HTR-8/SVneo (cell line): Measurements from ENCODE around the gene LIN7B.
A peak's percentile ranks its signal among the peaks of the same experiment; 100 is the strongest.
"Not testable (repeated sequence)": the region's sequence is repeated elsewhere in the genome, so short reads cannot be mapped to it uniquely, and the experiment has no call there.

Source experiments
- DNase-seq: peaks from one replicate; pipeline ENCODE4 v3.0.0; 2011; ENCODE audit warnings: low spot score, mixed read lengths; ENCODE audit not compliant: insufficient read length
- FAIRE-seq: peaks from 2 replicates; lab custom pipeline; 2011; peaks lifted over from hg19 to GRCh38; lab: Jason Lieb, UNC

LIN7B gene

DNA sequence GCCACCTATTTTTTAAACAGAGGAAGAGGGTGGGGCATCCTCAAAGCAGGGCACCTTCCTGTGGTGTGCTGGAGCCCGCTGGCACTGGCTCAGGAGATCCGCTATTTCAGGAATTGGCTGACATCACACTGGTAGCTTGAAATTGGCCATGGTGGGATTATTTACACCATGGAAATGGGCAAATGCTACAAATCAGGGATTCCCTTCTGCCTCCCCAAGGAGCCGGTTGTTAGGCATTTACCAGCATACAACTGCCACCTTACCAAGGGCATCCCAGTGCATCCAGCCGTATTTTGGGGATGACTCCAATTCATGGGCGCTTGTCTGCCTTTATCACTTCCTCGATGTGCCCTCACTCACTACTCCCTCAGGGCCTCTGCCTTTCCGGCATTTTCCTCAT, 26.8 kb downstream of the LIN7B start:
- DNase-seq (no peak), FAIRE-seq (no peak)

DNA sequence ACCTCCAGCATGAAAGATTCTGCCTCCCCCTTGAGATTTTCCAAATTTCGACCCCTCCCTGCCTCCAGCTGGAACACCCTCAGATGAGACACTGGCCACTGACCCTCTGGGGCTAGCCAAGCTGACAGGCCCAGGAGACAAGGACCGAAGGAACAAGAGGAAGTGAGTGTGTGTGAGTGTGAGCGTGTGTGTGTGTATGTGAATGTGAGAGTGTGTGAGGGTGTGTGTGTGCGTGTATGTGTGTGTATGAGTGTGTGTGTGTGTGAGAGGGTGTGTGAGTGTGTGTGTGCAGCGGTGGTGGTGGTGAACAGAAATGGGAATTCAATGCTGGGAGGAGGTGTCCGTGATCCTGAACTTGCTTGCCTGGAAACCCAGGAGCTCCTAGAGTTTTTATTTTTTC, 27.2 kb downstream of the LIN7B start:
- DNase-seq = no peak
- FAIRE-seq = peak; percentile 78

DNA sequence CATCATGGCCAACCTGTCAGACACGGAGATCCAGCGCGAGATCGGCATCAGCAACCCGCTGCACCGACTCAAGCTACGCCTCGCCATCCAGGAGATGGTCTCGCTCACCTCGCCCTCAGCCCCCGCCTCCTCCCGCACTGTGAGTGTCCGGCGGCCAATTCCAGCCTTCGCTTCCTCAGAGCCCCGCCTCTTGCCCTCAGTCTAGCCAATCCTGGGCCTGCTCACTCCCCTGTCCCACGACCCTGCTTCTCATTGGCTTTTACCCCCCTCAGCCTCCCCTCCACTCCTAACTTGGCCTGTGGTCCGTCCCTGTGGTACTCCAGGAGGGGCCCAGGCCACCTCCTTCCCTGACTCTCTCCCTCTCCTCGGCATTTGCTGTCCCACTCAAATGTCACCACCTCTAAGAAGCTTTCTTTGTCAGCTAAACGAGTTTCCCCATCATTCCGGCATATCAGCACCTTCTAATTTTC, 28.7 kb downstream of the LIN7B start:
- peak; percentile 92 for DNase-seq
- FAIRE-seq = peak; percentile 95

DNA sequence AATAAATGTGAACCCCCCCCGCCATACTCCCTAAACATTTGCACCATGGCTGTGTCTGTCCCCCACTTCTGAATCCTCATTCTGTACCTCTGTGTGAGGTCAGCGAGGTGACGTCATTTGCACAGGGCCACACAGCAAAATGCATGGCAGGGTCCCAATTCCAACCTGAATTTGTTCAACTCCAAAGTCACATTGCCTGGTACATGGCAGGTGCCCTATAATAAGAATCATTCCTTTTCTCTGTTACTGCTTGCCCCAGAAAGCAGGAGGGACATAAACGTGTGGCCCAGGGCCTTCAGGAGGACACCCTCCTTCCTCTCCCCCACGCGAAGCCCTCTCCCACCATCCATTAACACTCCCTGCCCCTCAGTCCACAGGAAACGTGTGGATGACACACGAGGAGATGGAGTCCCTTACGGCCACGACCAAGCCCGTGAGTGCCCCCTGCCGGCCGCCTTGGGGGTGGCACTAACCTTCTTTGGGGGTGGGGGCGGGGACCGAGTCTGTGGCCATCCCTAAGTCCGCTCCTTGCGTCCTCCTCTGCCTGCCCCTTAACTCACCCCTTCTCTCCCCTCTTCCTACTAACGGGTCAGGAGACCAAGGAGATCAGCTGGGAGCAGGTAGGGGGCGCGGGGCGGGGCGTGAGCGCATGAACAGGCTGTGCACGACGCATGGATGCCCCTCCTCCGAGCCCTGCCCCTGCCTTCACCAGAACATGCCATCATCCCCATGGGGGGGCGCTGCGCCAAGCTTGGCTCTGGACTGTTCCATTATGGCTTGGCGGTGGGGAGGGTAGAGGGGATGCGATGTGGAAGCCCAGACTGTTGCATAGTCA, 31.6 kb downstream of the LIN7B start:
- peak; percentile 64 for DNase-seq
- FAIRE-seq = no peak

DNA sequence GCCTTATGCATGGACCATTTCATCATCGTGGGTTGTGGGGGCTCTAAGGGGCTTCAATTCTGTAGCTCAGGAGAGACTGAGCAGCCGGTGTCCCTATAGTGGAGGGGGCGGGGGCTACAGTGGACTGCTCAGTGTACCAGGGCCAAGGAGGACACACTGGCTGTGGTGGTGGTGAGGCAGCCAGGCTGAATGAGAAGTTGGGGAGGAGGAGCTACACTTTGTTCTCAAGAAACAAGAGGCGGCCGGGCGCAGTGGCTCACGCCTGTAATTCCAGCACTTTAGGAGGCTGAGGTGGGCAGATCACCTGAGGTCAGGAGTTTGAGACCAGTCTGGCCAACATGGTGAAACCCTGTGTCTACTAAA, 32.2 kb downstream of the LIN7B start:
- not testable (repeated sequence) for FAIRE-seq, DNase-seq

DNA sequence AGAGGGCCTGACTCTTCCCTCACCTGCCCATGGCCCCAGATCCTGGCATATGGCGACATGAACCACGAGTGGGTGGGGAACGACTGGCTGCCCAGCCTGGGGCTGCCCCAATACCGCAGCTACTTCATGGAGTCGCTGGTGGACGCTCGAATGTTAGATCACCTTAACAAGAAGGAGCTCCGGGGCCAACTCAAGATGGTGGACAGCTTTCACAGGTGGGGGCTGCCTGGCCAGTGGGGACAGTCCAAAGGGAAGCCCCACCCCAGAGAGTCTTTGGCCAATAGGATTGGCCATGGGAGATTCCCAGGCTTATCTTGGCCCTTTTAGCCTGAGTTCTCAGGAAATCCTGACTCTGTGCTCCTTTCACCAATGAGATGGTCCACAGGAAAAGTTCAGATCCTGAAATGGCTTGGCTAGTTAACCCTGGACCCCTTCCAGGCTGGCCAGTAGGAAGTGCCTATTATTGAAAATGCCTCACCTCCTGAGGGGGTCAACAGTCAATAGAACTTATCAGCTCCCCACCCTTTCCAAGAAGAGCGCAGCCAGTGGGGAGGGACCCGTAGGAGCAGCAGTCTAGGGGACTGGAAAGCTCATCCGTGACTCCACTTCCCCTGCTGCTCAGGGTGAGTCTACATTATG, 34.0 kb downstream of the LIN7B start:
- FAIRE-seq (no peak), DNase-seq (no peak)

DNA sequence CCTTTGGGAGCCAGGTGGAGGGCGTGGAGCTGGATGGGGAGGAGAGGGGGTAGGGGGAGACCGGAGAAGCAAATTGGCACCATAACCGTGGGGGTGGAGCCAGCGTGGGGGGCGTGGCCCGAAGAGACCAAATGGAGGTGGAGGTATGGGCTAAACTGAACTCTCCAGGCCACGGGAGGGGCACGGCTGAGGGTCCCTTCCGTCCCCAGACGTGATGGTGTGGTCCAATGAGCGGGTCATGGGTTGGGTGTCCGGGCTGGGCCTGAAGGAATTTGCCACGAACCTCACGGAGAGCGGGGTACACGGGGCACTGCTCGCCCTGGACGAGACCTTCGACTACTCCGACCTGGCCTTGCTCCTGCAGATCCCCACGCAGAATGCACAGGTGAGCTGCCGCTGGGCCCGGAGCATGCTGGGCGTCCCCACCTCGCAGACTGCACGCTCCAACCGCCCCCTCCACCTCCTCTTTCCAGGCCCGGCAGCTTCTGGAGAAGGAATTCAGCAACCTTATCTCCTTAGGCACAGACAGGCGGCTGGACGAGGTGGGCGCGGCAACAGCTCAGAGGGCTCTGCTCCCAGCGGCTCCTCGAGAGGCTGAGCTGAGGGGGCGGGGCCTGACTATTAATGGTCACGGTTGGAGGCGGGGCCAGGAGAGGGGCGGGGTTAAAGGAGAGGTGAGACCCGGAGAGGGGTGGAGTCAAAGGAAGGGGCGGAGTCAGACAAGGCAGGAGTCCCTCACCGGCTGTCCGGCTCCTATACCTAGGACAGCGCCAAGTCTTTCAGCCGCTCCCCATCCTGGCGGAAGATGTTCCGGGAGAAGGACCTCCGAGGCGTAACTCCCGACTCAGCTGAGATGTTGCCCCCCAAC, 34.8 kb downstream of the LIN7B start:
- no peak for FAIRE-seq

DNA sequence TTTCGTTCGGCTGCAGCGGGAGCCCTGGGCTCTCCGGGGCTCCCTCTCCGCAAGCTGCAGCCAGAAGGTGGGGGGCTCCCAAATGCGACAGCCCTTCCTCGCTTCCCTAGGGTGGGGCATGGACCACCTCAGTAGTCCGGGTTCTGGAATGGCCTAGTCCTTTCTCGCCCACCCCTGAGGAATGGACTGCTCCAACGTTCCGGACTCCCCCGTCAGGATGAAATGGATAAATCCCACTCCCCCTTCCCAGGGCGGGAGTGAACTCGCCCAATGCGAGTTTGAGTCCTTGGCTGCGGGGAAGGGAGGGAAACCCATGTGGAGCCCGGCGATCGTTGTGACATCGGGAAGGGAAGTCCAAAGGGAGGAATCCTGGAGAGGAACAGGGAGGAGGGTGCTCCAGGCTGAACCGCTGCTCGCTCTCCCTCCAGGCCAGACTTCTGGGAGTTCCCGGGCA, 35.5 kb downstream of the LIN7B start:
- DNase-seq = peak; percentile 66
- no peak for FAIRE-seq

More for the DNA sequence above, 34.8 kb downstream of the LIN7B start:
- DNase-seq = peak; percentile 96

DNA sequence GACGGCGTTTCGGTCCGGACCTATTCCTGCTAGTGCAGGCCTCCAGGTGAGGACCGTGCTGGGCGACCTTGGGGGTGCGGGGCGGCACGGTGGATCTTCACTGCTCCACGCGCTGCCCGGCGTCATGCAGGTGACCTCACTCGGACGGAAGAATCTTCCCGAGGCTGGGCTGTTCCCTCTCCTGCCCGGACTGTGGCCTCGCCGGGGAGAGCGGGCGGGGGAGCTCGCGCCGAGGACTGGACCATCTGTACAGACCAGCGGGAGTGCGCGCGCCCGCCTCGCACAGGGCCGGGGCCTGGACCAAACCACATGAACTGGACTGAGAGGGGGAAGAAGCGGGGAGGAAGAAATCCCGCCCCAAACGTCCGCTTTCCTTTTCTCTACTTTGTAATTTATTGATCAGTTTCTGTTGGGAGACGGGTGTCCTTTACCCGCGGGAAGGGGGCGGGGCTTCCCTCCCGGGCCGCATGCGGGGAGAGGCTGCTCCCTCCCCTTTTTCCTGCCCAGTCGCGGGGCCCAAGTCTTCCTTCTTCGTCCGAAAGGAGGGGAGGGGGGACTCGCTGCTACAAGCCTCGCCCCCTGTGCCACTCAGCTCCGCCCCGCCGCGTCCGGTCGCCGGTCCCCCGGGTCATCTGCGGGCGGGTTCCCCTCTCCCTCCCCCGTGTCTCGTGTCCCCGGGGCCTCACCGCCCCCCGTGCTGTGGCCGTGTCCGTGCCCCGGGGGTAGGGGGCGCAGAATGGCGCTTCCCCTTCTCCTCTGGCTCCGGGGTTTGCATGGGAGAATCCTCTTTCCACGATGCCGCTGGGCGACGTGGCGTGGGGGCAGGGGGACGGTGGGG, 36.2 kb downstream of the LIN7B start:
- FAIRE-seq = peak; percentile 51

DNA sequence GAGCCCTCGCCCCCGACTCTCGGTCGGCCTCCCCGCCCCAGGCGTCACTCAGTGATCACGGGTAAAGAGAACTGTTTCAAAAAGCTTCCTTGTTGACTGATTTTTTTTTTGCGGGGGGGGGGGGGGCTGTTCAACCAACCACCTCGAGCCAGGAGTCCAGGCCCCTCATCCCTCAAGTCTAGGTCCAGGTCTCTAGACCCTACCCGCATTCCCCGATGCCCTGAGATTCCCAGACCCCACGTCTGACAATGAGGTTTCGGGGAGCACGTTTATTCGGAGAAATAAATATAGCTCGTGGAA, 36.7 kb downstream of the LIN7B start:
- DNase-seq (no peak), FAIRE-seq (no peak)

More for the DNA sequence above, 36.2 kb downstream of the LIN7B start:
- DNase-seq = peak; percentile 77

DNA sequence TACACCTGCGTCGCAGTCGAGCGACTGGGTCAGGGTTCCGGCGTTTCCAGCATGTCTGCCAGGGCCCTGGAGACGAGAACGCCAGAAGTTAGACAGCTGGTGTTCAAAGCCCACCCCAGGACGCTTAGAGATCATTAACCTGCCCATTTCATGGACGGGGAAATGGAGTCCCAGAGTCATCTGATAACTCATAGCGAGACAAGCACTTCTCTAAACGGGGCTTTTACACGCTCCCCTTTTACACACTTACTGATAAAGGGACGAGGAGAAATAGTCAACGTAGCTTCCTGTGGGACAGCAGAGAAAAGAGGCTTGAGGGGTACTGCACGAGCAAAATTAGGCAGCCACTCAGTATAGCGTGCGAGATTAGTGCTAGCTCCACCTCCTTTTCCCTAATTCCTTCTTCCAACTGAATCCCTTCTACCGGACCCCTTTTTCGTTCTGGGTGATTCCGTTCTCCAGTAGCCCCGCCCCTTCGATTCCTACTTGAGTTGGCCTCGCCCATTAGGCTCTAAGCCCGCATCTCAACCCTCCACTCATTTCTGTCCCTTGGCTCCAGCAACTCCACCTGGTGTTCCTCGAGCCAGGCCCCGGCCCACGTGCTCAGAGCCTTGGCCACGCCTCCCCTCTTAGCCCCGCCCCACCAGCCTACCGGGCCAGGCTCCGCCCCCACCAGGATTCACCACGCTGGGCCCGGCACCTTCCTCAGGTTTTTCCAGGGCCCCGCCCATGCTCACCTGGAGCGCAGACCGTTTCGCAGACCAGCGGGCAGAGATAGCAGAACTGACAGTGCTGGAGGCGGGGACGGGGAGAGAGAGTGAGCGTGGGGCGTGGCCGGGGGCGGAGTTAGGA, 37.3 kb downstream of the LIN7B start:
- no peak for FAIRE-seq
- DNase-seq = no peak

DNA sequence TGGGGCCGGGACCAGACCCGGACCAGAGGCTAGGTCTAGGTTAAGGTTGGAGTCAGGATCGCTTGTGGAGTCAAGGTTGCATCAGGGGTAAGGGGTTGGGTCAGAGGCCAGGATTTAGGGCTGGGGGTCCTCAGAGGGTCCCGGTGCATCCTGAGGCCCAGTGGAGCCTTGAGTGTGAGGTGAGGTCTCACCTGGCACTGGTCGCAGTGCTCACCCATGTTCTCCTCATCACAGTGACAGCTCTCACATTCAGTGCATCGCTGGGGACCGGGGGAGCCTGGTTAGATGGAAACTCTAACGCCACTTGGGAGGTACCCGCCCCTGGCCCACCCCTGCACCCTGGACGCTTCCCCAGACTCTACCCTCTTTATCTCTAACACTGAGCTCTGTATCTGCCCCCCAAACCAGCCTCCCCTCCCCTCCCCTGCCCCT, 38.0 kb downstream of the LIN7B start:
- no peak for FAIRE-seq
- DNase-seq = no peak

DNA sequence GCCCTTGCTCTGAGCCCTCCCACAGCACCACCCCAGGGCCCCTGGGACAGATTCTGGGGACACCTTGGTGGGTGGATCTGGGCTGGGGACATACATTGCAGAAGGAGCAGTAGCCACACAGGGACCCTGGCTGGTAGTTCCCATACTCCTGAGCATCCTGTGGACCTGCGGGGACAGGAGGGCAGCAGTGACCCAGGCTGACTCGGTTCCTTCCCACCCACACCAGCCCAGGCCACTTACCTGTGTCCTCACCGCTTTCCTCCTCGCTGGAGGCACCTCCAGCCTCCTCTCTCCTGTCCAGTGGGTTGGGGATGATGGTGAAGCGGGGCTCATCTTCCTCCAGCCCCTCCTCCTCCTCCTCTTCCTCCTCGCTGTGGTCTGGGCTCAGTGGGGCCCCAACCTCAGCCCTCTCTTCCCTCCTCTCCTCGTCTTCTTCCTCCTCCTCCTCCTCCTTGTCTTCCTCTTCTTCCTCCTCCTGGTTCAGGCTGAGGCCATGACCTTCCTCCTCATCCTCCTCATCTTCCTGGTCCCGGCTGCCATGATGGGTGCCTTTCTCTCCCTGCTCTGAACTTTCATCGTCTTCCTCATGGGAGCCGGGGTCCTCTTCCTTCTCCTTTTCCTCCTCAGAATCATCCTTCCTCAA, 39.1 kb downstream of the LIN7B start:
- DNase-seq (no peak), FAIRE-seq (no peak)

DNA sequence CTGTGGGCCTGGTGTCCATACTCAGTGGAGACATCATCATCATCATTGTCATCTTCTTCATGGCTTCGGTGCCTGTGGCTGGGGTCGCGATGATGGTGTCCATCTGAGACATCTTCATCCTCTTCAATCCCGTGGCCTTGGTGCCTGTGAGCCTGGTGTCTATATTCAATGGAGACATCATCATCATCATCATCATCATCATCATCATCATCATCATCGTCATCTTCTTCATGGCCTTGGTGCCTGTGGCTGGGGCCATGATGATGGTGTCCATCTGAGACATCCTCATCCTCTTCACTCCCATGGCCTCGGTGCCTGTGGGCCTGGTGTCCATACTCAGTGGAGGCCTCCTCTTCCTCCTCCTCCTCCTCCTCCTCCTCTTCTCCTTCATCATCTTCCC, 40.1 kb downstream of the LIN7B start:
- DNase-seq (no peak), FAIRE-seq (peak; percentile 44)

DNA sequence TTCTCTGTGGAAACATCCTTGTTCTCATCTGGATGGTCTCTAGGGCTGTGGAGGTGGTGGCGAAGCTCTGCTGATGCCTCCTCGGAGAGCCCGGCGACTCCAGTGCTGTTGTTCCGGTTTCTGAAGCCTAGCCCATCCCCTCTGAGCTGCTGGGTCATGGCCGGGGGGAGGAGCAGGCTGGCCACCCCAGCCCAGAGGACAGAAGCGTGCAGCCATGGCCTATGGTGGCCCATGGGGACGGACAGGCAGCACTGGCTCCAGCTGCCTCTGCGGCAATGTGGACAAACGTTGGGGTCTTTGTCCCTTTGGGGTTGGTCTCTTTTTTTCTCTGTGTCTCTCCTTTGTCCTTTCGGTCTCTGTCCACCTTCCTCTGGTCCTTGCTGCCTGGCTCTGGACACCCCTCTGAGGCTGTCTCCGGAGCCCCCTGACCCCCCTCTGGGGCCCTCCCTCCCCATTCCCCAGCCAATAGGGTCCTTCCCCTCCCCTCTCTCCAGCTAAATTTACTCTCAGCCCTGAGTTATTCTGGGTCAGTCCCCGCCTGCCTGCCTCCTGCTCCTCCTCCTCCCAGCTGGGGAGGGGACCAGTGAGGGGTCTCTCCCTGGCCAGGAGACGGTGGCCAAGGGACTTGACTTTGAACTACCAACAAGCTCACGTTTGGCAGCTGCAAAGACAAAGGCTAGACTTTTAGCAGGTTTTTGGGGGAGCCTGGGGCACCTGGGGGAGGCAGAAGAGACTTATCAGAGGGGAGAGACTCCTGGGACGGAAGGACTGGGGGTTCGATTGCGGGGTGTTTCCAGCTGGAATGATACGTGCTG, 41.0 kb downstream of the LIN7B start, which contains the start of gene HRC:
Gene HRC (minus strand): TSS at position 392 of the 815 bp plus-strand sequence. CDS start 159 bp downstream, at position 233.
- no peak for FAIRE-seq
- no peak for DNase-seq

DNA sequence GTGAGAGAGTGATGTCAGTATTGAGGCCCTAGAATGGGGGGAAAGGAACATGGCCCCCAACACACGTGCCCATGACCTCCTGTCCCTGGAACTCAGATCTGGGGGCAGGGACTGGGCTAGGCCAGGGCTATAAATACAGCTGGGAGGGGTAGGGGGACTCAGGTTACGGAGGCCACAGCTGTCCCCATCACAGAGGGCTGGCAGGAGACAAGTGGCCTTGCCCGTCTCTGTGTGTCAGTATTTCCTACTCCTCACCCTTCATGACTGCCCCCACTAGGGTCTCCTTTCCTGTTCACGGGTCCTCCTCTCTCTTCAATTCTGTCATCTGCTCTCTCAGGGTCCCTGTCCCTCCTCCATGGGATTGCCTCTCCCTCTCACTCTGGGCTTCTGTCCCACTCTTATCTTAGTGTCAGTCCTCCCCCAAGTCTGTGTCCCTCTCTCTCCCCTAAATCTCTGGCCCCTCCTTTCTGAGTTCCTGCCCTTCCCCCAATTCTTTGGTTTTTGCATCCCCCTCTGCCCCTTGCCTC, 41.7 kb downstream of the LIN7B start:
- no peak for DNase-seq
- no peak for FAIRE-seq
